ENCODE data around the gene ESX1. TPM values are rescaled to one million over a fixed set of nuclear protein-coding genes. Genes with fewer than 3 reads are reported as not detected.

Gene ESX1
- total RNA-seq, 1 donor from 2014 or later = not detected

- Histone ChIP-seq H3K9me3 (no peaks in the 10 kb centered on the region), H3K27ac (no peak overlapping the region), H3K36me3 (no peaks in the 10 kb centered on the region), H3K4me1 (no peaks in the 10 kb centered on the region), H3K27me3 (no peaks in the 10 kb centered on the region), H3K4me3 (no peak overlapping the region)
- intact Hi-C loops (cut with DNase I) = no loop called here
- TF ChIP-seq CTCF (IDR thresholded peaks at IDR 0.05) = no peak
- ATAC-seq (no peak), DNase-seq (no peak)
Observed at GRCh38 chrX:104282166-104282725, 27.5 kb upstream of the ESX1 start.

DNA sequence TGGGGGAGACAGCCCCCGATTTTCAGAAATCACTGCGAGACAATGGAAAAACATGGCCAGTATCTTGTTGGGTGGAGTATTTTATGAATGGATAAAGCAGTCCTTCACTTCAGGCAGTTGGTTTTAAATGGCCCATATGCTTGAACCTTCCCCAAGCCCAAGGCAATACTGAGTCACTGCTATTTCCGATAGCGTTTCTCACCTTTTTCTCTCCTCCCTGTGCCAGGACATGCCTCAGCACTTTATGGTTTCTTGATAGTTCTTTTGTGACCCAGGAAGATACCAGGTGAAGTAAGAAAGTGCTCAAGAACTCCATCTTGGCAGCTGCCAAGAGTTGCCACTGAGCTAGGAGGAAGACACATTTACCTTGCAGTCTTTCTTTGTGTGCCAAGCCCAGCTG is 26.8 kb upstream of the ESX1 start:
- no peaks in the 10 kb centered on the region for H3K36me3 ChIP-seq
- no peaks in the 10 kb centered on the region for H3K9me3 ChIP-seq
- no peaks in the 10 kb centered on the region for H3K27me3 ChIP-seq
- H3K4me3 ChIP-seq = no peak overlapping the region
- ATAC-seq (no peak), DNase-seq (no peak)
- intact Hi-C loops (cut with DNase I) = no loop called here
- no peak for TF ChIP-seq CTCF (IDR thresholded peaks at IDR 0.05)
- no peak overlapping the region for H3K27ac ChIP-seq
- no peaks in the 10 kb centered on the region for H3K4me1 ChIP-seq

- Histone ChIP-seq H3K36me3 (no peaks in the 10 kb centered on the region), H3K9me3 (no peaks in the 10 kb centered on the region), H3K27me3 (no peaks in the 10 kb centered on the region), H3K27ac (no peak overlapping the region), H3K4me1 (no peaks in the 10 kb centered on the region), H3K4me3 (no peak overlapping the region)
- TF ChIP-seq CTCF (IDR thresholded peaks at IDR 0.05) = no peak
- intact Hi-C loops (cut with DNase I) = no loop called here
- no peak for DNase-seq
- ATAC-seq = no peak
Observed at GRCh38 chrX:104280609-104281008, 25.9 kb upstream of the ESX1 start.

DNA sequence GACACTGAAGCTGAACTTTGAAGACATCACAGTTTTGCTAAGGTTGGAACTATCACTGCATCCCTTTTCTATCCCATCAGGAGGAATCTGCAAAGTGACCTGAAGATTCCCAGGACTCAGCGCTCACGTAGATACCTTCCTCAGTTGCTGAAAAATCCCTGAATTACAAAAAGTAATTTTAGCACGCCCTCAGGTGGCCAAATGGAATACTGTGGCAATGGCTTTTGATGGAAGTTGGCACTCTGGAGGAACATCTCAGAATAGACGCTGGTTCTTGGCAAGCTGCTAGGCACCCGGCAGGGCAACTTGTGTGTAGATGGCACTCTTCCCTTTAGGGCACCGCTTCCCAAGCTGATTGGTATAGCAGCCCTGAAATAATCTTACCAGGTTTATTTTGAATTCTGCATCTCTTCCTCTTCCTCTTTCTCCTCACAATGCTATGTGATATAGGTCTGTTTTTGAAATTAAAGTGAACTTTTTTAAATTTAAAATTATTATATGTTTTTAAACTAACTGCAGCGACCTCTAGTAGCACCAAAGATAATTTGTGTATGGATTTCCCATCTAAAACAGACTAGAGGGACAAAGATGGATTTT is 16.3 kb upstream of the ESX1 start:
- no peak overlapping the region for H3K4me3 ChIP-seq
- no peaks in the 10 kb centered on the region for H3K27me3 ChIP-seq
- intact Hi-C loops (cut with DNase I) = no loop called here
- no peaks in the 10 kb centered on the region for H3K9me3 ChIP-seq
- no peaks in the 10 kb centered on the region for H3K4me1 ChIP-seq
- no peaks in the 10 kb centered on the region for H3K36me3 ChIP-seq
- H3K27ac ChIP-seq = no peak overlapping the region
- ATAC-seq (peak; percentile 36), DNase-seq (no peak)
- peak; percentile 43 for TF ChIP-seq CTCF (IDR thresholded peaks at IDR 0.05)

- H3K27ac ChIP-seq = no peak overlapping the region
- no peaks in the 10 kb centered on the region for H3K36me3 ChIP-seq
- H3K4me1 ChIP-seq = no peaks in the 10 kb centered on the region
- ATAC-seq = no peak
- no peaks in the 10 kb centered on the region for H3K27me3 ChIP-seq
- intact Hi-C loops (cut with DNase I) = no loop called here
- H3K4me3 ChIP-seq = no peak overlapping the region
- H3K9me3 ChIP-seq = no peaks in the 10 kb centered on the region
- no peak for TF ChIP-seq CTCF (IDR thresholded peaks at IDR 0.05)
- no peak for DNase-seq
Observed at GRCh38 chrX:104270212-104270611, 15.5 kb upstream of the ESX1 start.

GRCh38 chrX:104255465-104255864 is 732 bp upstream of the ESX1 start:
- no peaks in the 10 kb centered on the region for H3K4me1 ChIP-seq
- intact Hi-C loops (cut with DNase I) = no loop called here
- H3K36me3 ChIP-seq = no peaks in the 10 kb centered on the region
- no peak overlapping the region for H3K27ac ChIP-seq
- no peak for TF ChIP-seq CTCF (IDR thresholded peaks at IDR 0.05)
- DNase-seq (no peak), ATAC-seq (no peak)
- H3K4me3 ChIP-seq = no peak overlapping the region
- no peaks in the 10 kb centered on the region for H3K9me3 ChIP-seq
- peaks cover 12% of the 10 kb centered on the region for H3K27me3 ChIP-seq
